HG03066 (cell line): ENCODE measurements around the gene SPNS2.

Experiments
- ATAC-seq: cut with Tn5 transposase; IDR thresholded peaks from one replicate; pipeline ENCODE4 v1.9.1; 2021; ENCODE audit warnings: low read depth; ENCODE audit not compliant: unreplicated experiment

SPNS2 gene

DNA sequence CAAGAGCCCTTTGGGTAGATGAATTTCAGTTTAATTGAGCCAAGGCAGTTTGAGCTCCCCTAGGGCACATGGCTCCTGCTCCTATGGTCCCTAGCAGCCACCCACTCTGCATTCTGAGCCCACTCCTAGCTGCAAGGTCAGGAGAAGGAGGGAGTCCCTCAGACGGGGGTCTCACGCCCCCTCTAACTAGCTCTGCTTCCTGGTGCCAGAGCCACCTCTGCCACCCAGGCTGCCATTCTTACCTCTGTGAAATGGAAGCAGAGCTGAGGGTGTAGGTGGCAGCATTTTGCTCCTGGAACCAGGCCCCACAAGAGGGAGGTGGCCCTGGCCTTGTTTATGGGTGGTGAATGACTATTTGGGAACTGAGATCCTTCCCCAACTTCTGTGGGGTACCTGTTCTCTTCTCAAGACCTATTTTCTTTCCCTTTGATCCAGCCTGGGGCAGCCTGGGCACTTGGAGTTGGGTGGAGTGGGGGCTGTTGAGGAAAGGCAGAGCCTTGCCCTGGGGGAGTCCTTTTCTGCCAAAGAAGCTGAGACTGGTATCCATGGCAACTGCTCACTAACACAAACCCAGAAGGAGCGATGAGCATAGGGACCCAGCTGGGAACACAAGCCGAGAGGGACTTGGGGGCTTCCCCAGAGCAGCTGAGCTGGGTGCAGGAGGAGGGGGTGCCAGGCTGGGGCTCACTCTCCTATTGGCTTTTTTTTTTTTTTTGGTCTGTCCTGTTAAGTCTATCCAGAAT is 4.8 kb downstream of the SPNS2 start:
- ATAC-seq = no peak

DNA sequence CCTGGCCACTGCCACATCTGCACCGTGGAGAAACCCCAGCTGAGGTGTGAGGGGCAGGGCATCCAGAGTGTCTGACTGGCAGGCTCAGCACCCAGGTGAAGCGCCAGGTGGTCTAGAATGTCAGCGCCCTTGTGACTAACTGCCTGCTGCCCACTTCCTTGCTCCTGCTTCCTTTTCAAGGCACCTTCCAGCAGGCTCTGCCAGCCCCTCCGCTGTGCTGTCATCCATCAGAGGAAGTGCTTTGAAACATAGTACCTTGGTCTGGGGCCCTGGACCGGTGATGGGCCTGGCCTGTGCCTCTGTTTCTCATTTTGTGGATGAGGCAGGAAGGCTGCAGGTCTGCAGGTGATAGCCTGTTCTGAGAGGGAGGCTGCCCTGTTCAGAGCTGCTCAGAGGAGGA is 5.5 kb downstream of the SPNS2 start:
- ATAC-seq = no peak

DNA sequence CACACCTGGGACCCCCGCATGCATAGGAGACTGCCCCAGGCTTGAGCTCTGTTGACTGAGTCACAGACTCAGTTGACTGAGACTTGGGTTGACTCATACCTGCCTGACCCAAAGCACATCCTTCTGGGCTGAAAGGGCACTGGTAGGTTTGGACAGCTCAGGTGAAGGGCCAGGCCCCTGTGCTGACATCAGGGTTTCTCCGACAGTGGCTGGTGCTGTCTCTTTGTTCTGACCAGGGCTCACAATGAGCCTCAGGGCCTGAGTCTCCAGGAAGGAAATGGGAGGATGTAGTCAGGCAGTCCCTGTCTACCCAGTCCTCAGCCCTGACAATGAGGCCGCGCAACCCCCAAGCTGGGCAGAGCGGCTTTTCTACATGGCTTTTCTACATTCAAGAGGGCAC is 6.5 kb downstream of the SPNS2 start:
- ATAC-seq = no peak

DNA sequence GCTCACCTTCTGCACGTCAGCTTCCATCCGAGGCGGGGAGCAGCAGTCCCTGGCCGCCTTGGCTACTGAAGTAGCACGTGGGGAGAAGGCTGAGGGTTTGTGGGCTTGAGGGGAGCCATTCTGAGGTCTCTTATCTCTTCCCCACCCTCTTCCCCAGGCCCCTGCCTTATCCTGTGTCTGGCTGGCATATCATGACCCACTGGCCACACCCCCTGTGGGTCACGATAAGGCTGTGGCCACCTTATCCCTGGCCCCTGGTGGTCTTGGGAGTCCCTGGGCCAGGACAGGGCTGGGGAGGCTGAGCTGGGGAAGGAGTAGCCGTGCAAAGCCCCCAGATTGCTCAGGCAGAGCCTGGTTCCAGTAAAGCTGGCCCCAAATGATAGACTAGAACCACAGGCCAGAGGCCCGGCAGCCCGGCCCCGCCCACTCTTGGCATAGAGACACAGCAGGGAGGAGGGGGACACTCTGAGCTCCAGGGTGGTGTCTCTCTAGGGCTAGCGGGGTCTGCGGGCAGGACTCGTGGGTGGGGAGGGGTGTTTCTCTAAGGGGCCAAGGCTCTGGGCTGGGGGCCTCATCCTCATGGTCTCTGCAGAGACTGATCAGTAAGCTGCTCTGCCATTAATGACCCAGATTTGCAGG is 7.6 kb downstream of the SPNS2 start:
- no peak for ATAC-seq

DNA sequence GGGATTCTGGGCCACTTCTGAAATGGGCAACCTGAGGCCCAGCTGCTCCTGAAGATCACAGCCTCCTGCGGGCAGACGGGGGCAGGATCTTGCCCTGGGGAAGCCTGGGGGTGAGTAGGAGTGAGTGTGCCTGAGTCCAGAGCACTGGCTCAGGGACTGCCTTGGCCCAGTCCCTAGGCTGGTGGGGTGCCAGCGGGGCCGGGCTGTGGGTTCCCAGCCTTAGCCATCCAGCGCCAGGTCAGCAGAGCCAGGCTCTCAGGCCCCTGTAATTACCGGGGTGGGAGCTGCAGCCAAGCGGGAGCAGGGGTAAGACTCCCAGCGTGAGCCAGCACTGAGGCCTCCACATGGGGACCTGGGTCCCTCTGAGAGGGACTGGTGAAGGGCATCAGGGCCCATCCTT is 8.2 kb downstream of the SPNS2 start:
- no peak for ATAC-seq

DNA sequence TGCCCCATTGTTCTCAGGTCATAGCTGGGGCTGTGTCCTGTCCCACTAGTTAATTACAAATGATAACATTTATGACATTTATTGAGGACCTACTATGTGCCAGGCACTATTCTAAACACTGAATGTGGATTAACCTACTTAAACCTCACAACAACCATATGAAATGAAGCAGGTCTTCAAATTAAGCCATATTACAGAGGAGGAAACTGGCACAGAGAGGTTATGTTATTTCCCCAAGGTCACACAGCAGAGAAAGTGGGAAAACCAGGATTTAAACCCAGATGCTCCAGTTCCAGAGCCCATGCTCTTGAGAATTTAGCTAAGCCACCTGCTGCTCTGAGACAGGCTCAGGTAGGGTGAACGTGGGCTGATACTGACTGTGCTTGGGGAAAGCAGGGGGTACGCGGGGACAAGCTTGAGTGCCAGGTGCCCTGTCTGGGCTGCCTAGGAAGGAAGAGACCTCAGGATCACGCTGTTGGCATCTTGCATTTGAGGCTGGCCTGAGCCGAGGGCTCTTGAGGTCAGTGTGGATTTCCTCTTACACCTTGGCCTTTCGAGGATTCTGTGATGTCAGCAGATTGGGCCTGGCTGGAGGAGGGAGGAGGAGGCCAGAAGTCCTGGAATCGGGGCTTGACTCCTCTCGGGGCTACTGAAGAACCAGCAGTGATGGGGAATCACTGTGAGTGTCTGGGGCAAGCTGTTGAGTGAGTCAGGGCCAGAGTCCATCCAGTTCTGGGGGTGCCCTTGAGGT is 8.9 kb downstream of the SPNS2 start:
- no peak for ATAC-seq

DNA sequence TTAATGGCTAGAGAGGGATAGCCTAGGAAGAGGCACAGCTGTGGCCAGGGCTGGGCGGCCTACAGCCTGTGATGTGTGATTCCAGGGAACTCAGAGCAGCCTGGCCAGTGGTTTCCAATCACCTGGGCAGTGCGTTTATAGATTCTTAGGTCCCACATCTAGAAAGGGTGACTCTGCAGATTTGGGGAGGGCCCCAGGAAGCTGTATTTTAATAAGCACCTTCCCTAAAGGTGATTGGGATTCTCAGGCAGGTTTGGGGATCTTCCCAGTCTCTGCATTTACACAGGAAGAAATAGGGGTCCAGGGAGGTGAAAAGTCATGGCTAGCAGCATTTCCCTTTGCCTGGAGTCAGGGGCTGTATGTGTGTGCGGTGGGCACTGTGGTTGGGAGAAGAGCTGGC is 9.5 kb downstream of the SPNS2 start:
- ATAC-seq = no peak

DNA sequence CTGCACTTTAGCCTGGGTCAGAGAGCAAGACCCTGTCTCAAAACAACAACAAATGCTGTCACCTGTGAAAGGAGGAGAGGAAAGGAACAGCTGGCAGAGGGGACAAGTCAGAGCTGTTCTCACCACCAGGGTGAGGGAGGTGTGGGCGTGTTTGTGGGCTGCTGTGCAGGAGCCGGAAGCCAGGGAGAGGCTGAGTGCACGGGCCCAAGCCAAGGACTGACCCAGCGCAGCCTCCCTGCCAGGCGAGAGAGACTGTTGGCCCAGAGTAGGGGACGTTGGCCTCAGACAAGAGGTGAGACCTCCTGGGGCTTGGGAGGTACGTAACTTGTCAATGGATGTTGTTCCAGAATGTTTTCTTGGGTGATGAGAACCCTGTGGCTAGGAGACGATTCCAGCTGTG is 10.7 kb downstream of the SPNS2 start:
- ATAC-seq = no peak

DNA sequence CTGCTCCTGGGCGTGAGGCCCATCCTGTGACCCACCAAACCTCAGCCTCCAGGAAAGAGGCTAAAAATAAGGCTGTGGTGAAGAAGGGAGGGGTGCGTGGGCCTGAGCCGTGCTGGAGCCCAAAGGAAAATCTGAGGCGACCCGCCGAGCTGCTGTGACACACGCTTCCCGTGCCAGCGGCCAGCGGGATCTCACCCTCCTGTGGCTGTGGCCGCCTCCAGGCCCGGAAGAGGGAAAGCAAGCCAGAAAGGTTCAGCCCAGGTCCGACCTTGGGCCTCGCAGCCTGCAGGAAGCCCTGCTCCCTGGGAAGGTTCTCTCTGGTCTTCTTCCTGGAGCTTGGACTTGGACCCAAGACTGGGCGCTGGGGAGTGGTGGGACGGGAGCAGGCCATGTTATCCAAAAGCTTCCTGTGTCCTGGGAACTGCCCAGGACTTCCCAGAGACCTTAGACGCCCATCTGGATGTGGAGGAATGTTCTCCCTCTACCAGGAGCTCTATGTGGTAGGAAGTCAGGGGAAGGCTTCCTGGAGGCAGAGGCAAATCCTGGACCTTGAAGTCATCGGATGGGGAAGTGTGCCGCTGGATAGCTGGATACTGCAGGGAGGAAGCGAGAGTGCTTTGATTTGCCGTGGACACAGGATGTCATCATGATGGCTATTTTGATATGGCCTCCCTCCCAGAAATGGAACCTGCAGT is 11.4 kb downstream of the SPNS2 start:
- no peak for ATAC-seq

DNA sequence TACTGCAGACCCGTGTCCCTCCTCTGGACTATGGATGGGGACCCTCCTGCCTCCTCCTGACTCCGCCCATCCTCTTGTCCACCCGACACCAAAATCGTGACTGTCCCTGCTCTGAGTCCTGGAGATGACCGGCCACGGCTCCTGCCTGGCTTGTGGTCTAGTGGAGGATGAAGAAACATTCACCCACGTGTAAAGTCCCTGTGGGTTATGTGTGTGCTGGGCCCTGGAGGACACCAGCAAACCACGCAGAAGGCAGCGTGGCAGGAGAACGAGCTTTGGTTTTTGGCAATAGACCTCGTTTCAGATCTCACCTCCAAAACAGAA is 11.9 kb downstream of the SPNS2 start:
- ATAC-seq = no peak

DNA sequence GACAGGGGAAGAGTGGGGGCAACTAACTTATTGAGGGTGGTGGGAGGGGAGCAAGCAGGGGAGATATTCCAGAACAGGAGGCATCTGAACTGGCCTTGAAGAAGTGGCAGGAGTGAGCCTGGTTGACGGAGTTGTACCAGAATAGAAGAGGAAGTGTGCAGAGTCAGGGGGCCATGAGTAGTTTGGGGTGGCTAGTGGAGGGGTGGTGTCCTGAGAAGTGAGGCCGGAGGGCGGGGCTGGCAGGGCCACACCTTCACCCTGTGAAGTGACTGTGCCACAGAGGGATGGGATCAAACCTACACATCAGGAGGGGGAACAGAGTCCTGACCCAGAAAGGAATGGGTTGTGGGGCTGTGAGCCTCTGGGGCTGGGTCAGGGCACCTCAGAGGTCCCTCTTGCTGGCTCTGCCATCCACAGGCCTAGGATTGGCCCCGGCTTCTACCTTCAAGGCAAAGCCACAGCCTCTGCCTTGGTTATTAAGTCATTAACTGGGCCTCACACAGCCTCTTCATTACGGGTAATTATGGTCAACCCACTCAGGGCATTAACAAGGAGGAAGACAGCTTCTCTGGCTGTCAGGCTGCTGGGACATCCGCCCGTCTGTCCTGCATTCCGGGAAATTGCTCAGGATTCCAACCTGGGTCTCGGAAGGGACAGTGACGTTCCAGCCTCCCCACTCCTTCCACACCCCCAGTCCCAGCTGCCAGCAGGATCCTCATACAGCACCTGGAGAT is 12.7 kb downstream of the SPNS2 start:
- no peak for ATAC-seq

DNA sequence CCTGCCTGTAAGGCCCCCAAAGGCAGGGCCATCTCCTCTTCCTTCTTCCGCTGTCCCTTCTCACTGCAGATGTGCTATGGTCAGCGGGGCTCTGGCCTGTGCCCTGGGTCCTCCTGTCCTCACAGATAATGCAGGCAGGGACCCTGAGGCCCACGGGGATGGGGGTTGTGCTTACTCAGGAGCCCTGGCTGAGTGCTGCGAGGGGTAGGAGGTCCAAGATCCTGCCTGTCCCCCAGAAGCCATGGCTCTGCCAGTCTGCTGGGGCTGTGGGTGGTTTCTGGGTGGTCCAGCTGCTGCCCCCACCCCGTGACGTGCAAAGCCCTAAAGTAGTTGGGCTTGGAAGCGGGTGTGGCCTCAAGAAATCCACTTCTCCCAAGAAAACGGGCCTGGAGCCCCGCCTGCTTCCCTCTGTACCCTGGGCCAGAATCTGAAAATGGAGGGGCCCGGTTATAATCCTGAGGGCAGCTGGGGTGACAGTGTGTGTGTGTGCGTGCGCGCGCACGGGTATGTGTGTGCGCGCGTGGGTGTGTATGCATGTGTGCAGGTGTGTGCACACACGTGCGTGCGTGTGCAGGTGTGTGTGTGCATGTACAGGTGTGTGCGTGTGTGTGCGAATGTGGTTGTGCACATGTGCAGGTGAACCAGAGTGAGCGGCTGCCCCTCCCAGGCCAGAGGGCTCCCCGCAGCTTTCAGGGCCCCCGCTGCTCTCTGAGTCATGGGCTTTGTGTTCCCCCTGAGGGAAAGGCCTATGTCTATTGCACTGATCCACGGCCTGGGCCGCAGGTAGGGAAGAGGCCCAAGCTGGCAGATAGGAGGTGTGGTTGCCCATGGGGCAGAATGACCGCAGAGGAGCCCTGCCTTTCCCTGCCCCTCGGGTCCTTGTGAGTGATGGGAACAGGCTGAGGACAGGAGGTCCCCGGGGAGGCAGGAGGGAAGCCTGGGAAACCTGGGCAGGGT is 13.8 kb downstream of the SPNS2 start:
- no peak for ATAC-seq

DNA sequence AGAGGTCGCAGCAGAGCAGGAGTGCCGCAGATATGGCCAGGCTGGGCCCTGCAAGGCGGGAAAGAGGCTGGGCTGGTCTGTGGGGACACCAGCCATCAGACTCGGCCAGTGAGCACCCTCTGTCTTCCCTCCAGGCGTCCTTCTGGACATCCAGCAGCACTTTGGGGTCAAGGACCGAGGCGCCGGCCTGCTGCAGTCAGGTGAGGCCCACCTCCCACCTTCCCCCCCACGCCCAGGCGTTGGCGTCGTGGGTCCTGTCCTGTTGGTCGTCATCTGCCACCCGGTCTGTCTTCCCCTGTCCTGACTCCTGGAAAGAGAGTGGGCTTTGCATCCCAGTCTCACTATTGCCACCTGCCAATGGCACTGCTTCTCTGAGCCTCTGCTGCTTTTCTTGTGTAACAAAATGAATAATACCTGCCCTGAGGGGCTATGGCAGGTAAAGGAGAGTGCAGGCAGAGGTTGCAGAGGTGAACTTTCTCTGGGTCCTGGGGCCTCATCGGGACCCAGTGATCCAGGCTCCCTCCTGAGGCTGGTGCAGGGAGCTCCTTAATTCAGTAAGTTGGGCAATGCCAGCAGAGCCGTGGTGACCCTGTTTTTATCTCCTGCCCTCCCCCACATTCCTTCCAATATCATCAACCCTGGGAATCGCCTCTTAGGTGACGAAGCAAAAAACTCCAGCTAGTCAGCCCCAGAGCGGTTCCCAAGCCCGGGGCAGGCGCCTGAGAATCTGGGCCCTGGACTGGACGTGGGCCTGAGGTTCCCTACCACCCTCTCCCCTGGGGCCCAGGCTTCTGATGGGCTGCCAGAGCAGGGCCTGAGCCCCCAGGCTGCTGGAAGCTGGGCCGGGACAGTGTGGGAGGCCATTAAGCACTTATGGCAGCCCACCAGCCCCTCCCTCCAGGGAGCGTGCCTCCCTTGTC is 14.7 kb downstream of the SPNS2 start:
- ATAC-seq = no peak

DNA sequence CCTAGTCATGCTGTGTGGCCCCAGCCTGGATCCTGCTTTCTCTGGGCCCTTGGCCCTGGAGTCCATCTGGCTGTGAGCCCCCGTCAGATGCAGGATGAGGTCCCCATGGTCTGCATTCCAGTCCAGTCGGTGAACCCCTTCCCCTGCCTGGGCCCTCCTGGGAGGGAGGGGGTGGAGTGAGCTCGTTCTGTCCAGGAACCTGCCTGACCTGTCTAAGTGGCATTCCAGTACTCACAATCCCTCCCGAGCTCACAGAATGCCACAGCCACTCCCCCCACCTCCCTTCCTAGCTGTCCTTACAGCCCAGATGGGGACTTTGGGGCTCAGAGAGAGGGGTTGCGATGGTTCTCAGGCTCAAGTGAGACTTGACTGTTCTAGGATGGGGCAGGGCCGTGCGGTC is 15.5 kb downstream of the SPNS2 start:
- no peak for ATAC-seq

DNA sequence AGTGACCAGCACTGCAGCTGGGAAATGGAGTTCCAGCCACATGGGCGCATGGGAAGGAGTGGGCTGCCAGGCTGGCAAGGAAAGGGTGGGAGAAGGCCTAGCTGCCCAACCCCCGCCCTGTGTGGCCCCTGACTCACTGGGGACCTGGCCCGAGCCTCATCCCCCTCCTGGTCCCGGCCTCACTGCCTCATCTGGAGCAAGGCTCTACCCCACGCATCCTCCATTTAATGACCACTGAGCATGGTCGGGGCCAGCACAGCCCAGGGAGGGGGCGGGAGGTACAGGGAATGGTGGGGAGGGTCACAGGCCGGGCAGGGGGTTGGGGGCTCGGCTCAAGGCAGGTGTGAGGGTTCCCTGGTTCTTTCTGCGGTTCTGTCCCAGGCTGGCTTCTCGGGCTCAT is 16.1 kb downstream of the SPNS2 start:
- no peak for ATAC-seq

DNA sequence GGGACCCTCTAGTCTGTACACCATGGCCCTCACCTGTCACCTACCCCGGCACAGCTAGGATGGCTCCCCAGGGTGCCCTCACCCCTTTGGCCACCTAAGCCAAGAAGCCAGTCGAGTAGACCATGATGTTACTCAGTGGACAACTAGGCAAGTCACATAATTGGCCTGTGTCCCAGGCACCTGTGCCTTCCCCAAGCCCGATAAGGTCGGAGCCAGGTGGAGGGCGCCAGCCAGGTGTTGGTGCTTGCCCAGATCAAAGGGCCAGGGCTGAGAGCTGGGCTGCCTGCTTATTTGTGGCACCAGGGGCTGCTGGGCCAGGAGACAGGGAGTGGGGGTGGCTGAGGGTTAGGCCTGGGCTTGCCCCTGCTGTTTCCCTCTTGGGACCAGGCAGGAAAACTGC is 16.8 kb downstream of the SPNS2 start:
- ATAC-seq = no peak

DNA sequence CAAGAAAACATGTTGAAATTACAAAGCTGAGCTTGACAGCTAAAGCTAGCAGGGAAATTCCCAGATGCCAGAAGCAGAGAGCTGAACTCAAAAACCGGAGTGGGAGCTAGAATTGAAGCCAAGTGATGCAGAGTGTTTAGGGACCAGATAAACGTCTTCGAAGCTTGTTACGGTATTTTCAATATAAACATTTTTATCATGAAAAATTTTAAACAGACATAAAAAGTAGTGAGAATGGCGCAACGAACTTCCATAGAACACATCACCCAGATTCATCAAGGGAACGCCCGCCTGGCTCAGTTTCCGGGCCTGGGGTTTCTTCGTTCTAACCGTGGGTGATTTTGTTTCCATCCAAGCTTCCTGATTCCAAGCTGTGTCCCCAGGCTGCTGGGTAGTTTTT is 18.1 kb downstream of the SPNS2 start:
- no peak for ATAC-seq

DNA sequence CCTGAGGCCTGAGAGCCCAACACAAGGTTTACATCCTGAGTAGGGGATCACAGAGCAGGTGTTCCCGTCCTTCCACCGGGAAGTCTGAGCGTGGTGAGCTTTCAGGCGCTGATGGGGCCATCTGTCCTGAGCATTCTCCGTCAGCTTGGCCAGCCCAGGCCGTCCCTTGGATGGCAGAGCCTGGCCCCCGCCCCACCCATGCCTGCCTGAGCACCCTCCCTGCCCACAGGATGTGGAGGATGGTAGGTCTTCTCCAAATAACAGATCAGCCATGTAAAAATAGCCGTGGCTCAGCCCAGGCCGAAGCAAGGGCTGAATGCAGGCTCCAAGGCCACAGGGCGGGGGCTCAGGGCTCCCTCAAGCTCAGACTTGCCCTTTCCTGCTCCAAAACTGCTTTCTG is 20.2 kb downstream of the SPNS2 start:
- no peak for ATAC-seq

DNA sequence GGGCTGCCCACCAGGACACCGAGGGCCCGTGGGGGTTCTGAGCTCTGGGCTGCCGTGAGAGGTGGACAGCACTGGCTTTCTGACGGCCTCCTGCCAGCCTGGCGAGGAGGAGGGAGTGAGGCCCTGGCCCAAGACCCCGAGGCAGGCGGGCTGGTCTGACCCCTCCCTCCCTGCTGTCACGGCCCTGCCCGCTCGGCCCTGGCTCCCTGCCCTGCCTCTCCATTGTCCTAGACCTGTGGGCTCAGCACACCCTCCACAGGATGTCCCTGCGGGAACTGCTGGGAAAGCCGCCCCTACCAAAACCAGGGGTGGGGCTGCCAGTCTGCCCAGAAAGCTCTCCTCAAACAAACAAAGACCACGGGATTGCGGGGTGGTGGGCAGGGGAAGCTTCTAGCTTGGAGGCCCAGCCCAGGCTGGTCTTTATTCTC is 20.7 kb downstream of the SPNS2 start:
- ATAC-seq = no peak
